TTC549 (cell line): ENCODE measurements around the gene CCR9.

Experiments
- FAIRE-seq: peaks from 2 replicates; lab custom pipeline; 2012; peaks lifted over from hg19 to GRCh38; lab: Jason Lieb, UNC

Gene CCR9

DNA sequence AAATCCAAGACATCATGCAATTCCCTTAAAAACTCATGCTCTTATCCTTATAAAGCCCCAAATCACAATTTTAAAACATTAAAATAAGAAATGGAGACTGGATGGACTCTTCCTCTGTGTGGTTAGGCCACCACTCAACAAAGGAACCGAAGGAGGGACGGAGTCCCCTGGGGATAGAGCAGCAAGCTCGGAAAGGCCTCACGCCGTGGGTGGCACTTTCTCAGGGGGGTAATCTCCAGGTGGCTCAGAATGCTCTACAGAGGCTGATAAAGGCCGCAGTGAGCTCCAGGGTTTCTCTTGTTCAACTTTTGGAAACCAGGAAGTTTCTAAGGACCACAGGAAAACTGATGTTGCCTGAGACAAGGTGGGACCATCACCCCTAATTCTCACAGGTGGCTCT lies 23.2 kb downstream of the CCR9 start:
- no peak for FAIRE-seq

DNA sequence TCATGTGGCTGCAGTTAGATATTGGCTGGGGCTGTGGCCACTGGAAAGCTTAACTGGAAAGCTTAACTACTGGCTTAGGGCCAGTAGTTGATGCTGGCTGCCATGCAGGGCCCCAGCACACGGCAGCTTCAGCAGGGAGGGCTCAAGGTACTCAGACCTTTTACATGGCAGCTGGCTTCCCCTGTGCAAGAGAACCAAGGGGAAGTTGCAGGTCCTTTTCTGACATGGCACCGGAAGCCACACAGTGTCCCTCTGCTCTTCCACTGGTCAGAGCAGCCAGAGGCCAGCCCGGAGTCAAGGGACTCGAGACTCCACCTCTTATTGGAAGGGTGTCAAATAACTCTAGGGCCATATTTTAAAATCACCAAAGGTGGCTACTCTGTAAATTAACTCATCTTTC lies 24.5 kb downstream of the CCR9 start:
- no peak for FAIRE-seq

DNA sequence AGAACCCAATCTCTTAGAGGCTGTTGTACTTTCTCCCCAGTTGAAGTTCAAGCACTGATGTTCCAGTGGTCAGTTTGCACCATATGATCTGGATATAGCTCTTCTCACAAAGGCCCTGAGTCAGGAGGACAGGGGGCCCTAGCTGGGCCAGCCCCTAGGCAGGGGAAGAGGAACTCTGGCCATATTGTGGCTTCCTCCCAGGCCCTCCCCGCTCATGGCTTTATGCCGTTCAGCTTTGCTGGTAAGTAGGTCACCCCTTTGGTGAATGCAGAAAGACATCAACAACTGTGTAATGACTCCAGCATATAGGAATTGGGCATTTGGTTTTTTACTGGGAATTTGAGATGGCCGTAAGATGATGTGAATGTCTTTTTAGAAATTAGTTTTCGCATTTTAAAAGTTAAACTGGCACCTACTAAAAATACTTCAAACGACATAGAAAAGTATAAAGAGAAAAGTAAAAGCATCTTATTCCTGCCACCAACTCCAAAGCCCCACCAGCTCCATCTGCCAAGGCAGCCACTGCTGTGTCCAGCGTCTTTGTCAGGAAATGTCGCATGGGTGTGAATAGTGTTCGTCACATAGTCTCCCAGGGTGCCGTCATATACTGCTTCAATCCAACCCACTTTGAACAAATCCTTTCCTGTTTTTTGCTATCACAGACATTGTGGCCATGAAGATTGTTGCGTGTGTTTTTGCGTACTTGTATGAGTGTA lies 25.3 kb downstream of the CCR9 start:
- FAIRE-seq, result no peak

DNA sequence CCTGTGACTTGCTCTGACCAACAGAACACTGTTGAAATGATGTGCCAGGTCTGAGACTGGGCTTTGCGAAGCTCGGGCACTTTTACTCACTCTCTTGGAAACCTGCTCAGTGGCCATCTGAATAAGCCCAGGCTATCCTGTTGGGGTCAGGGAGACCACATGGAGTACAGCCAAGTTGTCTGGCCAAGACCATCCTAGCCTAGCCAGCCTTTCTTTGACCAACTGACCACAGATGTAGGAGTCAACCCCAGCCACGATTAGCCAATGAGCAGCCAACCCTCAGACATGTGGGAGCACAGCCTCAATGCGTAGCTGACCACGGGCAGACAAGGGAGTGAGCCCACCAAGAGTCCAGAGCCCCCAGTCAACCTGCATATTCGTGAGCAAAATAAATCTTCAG lies 26.1 kb downstream of the CCR9 start:
- FAIRE-seq, result no peak

DNA sequence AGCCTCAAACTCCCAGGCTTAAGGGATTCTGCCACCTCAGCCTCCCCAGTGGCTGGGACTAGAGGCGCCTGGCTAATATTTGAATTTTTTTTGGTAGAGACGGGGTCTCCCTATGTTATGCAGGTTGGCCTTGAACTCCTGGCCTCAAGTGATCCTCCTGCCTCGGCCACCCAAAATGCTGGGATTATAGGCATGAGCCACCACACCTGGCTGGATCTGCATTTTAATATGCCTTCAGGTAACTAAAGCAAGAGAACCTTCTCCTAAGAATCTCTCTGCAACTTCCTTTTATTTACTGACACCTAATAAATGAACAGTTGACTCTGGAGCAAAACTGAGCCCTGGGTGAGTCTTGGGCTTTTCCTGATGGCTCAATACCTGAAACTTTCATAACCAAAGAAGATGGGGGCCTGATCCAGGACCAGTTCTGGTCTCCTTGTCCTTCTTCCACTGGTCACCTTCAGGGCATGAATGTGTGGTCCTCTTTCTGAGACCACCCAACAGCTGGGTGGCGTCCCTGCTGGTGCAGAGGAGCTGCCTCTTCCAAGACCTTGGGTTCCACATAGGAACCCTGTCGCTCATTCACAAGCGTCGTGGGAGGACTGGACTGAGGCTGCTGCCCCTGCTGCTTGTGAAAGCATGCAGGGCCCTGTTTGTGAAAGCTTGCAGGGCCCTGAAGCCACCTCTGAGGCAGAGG lies 28.2 kb downstream of the CCR9 start:
- FAIRE-seq, result no peak

DNA sequence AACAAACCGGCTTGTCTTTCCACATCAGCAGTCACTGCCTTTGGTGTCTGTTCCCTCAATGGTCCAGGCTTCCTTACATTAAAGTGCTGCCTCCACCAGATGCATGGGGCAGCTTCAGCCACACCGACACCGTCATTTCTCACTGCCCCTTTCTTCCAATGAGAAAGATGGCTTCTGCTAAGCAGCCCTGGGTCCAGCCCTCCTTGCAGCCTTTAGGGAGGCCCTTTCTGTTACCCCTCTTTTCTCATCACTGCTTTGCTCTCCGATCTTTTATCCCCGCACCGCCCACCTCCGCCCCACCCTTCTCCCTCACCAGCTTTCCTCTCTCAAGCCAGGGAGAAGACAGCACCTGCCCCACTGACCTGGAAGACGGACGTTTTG lies 28.7 kb downstream of the CCR9 start:
- no peak for FAIRE-seq

DNA sequence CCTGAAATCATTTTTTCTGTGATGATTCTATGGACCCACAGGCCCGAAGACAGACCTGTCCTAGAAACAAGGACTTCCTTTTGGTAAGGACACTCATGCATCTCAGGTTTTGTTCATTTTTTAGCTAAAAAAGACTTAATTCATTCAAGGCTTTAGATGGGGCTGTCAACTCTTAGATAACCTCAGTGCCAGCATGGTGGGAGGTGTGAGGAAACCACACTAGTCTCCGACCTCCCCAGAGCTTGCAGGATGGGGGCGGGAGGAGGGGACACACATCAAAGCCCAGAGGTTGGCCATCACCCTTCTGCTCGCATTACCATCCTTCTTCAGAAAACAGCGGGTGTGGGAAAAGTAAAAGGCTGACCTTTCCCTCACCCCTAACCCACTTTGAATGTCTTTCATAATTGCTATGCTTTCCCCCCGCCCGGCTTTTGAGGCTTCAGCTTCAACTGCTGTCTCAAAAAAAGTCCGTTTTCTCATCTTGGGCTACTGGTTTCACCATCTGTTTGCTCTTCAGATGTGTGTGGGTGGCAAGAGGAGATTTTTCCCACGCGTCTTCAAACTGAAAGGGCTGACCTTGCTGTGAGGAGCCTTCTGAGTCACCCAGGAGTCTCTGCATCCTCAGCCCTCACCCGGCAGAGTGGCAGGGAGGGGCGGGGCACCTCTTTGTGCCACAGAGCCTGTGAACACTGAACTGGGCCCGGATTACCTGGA lies 29.3 kb downstream of the CCR9 start:
- no peak for FAIRE-seq

DNA sequence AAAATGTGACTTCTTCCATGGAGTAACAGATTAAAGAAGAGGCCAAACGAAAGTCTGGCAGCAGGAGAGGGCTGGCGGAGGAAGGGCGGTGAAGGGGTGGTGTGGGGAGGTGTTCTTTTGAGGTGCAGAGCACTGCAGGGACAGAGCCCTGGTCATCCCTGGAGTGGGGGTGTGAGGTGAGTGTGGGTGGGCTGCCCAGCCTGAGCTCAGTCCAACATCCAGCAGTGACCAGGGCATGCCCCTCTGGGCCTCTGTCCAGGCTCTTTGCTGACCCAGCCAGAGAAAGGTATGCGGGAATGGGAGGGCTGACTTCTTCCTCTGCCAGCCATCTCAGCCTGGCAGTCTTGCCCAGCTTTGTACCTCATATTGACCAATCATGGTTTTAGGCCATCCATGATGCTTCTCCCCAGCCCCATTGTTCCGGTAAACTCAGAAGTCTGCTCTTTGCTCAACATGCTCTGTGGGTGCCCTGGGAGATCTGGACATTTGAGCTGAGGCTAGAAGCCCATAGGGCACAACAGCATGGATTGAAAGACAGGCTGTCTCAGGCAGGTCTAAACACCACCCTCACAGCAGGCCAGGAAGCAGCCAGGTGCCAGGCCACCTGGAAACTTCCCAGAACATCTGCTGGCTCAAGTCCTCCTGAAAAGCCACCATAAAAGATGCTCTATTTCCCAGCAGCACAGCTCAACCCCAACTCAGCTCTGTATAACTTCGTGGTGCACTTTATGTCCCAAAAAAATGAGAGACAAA lies 31.0 kb downstream of the CCR9 start:
- no peak for FAIRE-seq

DNA sequence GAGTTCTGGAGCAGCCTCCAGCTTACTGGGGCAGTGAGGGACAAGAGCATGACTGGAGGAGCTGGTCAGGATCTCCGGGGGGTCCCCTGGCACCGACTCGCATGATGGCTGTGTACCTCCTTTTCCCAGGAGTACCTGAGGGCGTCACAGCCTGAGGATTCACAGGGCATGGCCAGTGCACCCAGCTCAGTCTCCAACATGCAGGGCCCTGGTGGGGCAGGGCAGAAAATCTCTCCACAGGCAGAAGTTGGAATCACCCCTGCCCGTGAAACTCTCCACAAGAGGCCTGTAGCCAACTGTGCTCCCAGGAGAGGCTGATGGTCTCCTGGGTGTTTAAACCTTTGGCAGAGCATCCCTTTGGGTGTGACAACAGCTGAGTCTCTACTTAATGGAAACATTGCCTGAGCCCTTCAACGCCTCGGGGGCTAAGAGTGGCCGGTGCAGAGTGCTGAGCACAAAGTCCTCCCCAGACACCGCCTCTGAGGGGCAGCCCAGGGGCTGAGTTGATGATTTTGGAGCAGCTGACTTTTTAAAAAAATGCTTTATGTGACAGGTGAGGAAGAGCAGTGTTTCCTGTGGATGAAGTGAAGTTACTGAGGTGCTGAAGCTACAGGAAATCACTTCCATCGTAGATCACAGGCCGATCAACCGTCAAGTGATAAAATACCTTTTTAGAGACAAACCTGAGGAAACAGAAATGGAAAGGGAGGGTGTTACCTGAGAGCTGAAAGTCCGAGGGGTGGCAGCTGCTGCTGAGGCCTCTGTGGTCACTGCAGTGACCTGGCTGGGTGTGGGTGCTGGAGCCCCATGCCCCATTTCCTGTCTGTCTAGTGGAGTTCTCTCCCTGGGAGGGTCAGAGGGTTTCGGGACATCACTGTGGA lies 35.1 kb downstream of the CCR9 start:
- no peak for FAIRE-seq

DNA sequence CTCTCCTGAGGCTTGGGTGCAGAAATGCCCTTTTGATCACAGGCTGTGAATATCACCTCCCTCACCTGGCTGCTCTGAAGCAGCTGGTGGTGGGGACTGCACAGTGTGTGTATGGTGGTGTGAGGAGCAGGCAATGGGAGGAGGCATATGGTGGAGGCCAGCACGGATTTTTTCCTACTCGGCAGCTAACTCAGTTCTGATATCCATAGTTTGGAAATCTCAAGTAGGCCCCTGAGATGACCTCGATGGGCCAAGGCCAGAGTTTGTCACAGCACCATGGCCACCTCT lies 35.6 kb downstream of the CCR9 start:
- FAIRE-seq, result no peak

DNA sequence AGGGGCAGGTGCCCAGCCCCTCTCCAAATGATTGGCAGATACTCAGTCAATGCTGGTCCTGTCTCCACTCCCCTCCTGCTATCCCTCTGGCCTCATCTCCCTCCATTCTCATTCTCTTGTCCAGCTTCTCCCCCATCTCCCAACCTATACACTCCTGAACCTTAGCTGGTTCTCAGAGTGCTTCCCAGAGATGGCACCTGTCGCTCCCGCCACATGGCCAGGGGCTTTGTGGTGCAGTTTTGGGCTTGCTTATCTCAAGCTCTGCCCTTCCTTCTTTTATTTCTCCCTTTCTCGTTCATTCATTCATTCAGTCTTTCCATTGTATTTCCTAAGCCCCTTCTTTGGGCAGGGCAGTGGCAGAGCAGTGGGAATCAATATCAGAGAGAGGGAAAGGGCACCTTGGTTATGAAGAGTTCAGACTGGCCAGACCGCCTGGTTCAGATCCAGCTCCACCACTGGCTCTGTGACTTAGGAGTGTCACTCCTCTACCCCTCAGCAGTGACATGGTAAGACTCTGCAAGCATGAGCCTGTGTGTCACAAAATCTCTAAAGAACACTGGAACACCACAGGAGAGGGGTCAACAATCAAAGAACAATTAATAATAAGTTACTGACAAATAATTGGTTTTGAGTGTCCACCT lies 36.7 kb downstream of the CCR9 start:
- FAIRE-seq, result no peak

DNA sequence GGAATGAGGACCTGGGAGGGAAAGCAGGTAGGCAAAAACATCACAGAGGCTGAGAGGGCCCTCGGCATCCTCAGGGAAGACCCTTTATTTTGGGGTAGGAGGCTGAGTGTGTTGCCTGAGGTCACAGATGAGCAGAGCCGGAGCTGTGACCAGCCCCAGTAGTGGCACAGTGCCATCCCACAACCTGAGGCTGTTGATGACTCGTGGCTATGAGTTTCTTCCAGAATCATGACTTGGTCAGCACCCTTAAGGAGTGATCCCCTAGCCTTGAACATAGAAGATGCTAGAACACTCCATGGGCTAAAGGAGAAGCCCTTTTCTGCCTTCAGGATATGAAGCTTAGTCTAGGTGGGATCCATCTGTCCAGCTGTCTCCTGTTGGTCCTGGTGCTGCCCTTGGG lies 37.4 kb downstream of the CCR9 start:
- no peak for FAIRE-seq

DNA sequence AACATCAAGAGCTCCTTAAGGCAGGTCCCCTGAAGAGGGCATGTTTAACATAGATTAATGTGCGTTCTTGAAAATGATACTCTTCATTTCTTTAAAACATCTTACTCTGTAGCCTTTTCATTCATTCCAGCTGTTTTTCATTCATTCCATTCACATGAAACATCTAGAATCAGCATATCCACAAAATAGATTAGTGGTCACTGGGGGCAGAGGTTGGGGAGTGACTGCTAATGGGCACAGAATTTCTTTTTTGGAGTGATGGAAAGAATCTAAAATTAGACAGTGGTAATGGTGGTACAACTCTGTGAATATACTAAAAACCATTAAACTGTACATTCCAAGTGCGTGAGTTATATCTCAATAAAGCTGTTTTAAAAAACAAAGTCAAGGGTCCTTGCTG lies 41.5 kb downstream of the CCR9 start:
- FAIRE-seq, result no peak

DNA sequence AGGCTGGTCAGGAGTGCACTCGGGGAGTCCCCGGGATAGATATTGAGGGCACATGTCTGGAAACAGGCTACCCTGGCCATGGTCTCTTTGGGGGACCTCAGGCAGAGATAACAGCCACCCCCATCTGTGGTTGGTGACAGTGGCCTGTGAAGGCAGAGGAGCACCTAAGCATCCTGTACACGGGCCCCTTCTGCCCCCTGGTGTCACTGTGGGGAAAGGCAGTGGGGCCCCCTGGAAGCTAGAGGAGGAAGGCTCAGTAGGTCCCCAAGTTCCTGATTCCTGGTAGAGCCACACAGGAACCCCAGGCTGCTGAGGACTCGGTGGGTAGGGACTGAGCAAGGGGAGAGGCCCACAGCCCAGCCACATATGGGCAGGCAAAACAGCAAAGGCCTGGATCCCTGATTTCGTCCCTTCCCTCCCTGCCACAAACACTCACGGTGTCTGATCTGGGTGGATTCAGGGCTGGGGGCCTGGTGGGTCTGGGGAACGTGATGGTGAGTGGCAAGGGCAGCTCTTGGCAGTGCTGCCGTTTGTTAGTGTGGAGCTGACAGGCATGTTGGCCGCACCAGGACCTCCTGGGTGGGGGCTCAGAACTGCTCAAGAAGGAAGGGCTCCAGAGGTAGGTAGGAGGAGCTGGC lies 42.8 kb downstream of the CCR9 start:
- no peak for FAIRE-seq

DNA sequence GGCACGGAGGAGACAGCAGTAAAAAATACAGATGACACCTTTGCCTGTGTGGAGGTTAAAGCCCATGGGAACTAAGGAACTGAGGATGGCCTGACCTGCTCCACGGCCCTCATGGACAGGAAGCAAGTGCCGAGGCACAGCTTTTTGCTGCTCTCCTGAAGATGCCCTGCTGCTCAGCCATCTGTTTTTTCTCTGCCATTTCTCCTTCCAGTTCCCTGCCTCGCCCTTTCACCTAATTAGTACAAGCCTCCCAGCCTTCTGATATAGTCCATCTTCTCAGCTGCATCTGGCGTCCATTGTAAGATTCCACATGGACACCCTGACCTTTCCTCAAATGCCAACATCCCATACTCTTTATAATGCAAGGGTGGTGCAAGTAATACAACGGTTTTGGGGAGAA lies 45.2 kb downstream of the CCR9 start:
- FAIRE-seq, result no peak

DNA sequence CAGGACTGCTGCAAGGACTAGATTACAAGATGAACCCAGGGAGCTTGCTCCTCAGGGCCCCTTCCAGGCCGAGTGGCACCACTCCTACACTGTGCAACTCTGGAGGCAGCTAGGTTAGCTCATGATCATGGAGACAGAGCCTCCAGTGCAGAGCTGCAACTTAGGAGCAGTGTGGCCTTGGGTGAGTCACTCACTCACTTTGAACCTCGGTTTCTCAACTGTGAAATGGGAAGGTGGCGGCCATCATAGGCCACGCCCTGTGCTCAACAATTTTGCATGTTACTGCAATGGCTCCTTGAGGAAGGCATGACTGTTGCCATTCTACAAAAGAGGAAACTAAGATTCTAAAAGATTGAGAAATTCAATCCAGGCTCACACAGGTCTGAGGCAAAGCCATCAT lies 45.8 kb downstream of the CCR9 start:
- FAIRE-seq, result no peak

DNA sequence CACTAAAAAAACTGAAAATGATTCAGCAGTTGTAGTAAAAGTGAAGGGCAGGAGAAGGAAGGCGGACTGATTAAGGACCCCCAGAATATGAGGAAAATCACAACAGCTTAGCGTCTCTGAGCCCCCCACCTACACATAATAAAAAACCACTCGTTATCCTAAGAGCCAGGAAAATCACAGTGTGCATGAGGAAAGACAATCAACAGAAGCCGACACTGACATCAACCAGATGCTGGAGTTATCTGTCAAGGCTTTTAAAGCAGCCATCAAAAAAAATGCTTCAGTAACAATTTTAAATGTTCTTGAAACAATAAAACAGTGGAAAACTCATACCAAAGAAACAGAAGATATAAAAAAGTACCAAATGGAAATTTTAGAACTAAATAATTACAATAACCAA lies 47.2 kb downstream of the CCR9 start:
- FAIRE-seq, result no peak

DNA sequence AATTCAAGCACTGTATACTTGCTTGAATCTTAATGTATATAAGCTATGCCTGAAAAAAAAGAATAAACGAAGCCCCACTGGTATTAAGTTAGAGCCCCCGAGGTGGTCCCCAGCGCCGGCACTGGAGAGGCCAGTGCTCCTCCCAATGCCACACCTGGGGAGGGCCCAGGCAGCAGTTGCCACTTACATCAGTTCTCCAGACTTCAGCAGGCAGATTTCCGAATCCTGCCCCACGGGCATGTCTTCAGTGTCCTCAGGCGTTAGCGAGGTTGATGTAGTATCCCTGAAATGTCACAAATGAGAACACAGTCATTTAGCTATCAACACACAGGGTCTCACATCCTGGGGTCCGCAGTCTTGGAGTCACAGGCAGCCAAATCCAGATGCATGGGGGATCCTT lies 49.9 kb downstream of the CCR9 start:
- FAIRE-seq, result no peak

DNA sequence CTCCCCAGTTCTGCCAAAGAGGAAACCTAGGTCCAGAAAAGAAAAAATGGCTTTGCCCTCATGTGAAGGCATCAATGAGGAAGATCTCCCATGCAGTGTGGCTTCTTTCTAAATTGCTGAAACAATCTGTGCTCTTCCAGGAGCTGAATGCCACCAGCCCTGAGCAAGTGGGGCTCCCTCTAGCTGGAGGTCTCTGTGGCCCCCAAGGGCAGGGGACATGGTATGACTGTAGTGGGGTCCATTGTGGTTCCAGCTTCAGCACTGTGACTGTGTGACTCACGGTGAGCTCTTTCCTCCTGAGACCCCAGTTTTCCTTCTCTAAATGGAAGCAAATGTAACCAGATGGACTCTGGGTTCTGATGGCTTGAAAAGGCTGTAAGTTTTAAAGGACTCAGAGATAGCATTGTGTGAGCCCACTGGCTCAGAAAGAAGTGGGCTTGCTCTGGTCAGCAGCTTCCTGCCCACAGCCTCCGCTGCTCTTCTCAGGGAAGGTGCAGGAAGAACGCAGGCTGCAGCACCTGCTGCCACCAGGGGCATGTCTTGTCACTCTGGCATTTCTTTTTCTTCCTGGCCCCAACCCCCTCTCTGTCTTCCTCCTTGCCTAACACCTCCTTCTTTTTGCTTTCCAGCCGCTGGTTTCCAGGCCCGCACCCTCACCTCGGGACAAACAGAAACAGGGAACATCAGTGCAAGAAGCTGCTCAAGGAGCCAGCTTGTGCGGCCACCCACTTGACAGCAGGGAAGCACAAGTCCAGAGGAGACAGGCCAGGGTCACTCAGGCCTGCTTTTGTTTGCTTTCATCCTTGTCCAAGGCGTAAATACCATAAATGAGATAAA lies 51.1 kb downstream of the CCR9 start:
- no peak for FAIRE-seq

DNA sequence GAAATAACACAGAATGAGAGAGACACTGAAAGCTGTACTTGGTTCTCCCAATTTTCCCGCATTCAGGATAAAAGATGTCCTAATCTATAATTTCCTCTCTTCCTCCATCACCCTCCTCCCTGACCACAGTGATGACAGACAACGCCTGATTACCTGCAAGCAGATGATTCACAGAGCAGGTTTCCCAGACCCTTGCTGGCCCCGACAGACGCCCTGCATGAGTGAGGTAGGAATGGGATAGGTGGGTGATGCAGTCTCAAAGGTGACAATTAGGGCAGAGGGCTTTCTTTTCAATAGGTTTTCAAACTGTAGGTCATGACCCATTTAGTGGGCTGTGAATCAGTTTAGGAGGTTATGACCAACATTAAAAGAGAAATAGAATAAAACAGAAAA lies 51.7 kb downstream of the CCR9 start:
- FAIRE-seq, result no peak
